GM23248 (cell line): ENCODE data around the gene CMTM8.

Source experiments
- EZH2 ChIP-seq: fragments of 200-600 bp; sonication (generic); IDR thresholded peaks from 2 replicates; pipeline ENCODE4 v1.6.1; 2018; ENCODE audit warnings: antibody characterized with exemption, mild to moderate bottlenecking; ENCODE audit not compliant: insufficient read depth, poor library complexity, severe bottlenecking
- EZH2phosphoT487 ChIP-seq: fragments of 200-600 bp; sonication (generic); IDR thresholded peaks from 2 replicates; pipeline ENCODE4 v1.6.1; 2018; ENCODE audit warnings: antibody characterized with exemption, moderate library complexity, mild to moderate bottlenecking, low read depth; ENCODE audit not compliant: insufficient read depth

DNA sequence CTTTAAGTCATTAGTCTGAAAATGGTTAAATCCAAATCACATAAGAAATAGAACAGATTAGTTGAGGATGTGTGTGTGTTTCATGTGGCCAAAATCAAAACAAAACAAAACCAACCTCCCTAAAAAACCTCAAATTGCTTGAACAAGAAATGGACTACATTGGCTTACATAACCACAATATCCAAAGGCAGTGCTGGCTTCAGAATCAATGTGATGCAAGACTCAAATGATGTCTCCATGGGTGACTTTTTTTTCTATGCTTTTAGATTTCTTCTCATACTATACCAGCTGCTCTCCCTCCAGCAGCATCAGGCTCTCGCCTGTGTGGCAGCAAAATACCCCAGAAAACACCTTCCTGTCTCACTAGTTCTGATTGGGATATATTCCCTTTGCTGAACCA, 36.0 kb upstream of the CMTM8 start:
- TF ChIP-seq EZH2 (no peak), EZH2phosphoT487 (no peak)
